ENCODE measurements around the gene SPATA45.
"Not testable (repeated sequence)": the region's sequence is repeated elsewhere in the genome, so short reads cannot be mapped to it uniquely, and the experiment has no call there.

Gene SPATA45

GRCh38 chr1:212847549-212847948 is at the start of gene SPATA45:
TSS of gene SPATA45 (minus strand) at chr1:212847649. CDS start at chr1:212836149, 11,500 bp downstream.
- H3K9ac ChIP-seq (ENCODE audit: low read depth, low read length), result no peak within 1 kb of the TSS
- H3K9me3 ChIP-seq (ENCODE audit: insufficient read depth, low read depth, low read length), result peaks cover 3% of the 10 kb centered on the region; the same call in 1 of the 2 replicates
- H3K27ac ChIP-seq (ENCODE audit: low read length), result no peak within 1 kb of the TSS

DNA sequence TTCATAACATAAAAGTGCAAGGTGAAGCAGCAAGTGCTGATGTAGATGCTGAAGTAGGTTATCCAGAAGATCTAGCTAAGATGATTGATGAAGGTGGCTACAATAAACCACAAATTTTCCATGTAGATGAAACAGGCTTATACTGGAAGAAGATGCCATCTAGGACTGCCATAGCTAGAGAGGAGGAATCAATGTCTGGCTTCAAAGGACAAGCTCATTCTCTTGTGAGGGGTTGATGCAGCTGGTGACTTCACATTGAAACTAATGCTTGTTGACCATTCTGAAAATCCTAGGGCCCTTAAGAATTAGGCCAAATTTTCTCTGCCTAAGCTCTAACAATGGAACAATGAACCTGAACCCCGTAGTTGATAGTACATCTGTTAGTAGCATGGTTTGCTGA is 44.7 kb upstream of the SPATA45 start:
- Histone ChIP-seq H3K4me1 (ENCODE audit: insufficient read depth, low read length) (no peaks in the 10 kb centered on the region), H3K27me3 (ENCODE audit: insufficient read depth, low read length) (no peaks in the 10 kb centered on the region), H3K9ac (ENCODE audit: low read depth, low read length) (no peak overlapping the region), H3K4me3 (ENCODE audit: low read length) (no peak overlapping the region), H3K36me3 (ENCODE audit: insufficient read depth, low read depth, low read length) (peaks cover 93% of the 10 kb centered on the region), H3K27ac (ENCODE audit: low read length) (no peak overlapping the region), H3K9me3 (ENCODE audit: insufficient read depth, low read depth, low read length) (no peaks in the 10 kb centered on the region)

More at GRCh38 chr1:212847549-212847948, at the start of gene SPATA45:
- Histone ChIP-seq H3K4me1 (ENCODE audit: insufficient read depth, low read length) (peaks cover 2% of the 10 kb centered on the region; the same call in 1 of the 2 replicates), H3K4me3 (ENCODE audit: low read length) (no peak within 1 kb of the TSS), H3K27me3 (ENCODE audit: insufficient read depth, low read length) (no peaks in the 10 kb centered on the region), H3K36me3 (ENCODE audit: insufficient read depth, low read depth, low read length) (no peaks in the 10 kb centered on the region)

- Histone ChIP-seq H3K9ac (ENCODE audit: low read depth, low read length) (no peak overlapping the region), H3K27me3 (ENCODE audit: insufficient read depth, low read length) (no peaks in the 10 kb centered on the region), H3K27ac (ENCODE audit: low read length) (no peak overlapping the region), H3K4me3 (ENCODE audit: low read length) (no peak overlapping the region), H3K4me1 (ENCODE audit: insufficient read depth, low read length) (peaks cover 7% of the 10 kb centered on the region; the same call in 1 of the 2 replicates), H3K9me3 (ENCODE audit: insufficient read depth, low read depth, low read length) (no peaks in the 10 kb centered on the region), H3K36me3 (ENCODE audit: insufficient read depth, low read depth, low read length) (peaks cover 97% of the 10 kb centered on the region)
These were observed 37.1 kb upstream of the SPATA45 start for GRCh38 chr1:212884592-212884991.

- peaks cover 89% of the 10 kb centered on the region for H3K36me3 ChIP-seq (ENCODE audit: insufficient read depth, low read depth, low read length)
- H3K4me1 ChIP-seq (ENCODE audit: insufficient read depth, low read length), result peaks cover 7% of the 10 kb centered on the region; the same call in 1 of the 2 replicates
- no peak overlapping the region; the same call in 1 of the 2 replicates for H3K9ac ChIP-seq (ENCODE audit: low read depth, low read length)
- no peaks in the 10 kb centered on the region for H3K27me3 ChIP-seq (ENCODE audit: insufficient read depth, low read length)
- H3K9me3 ChIP-seq (ENCODE audit: insufficient read depth, low read depth, low read length), result no peaks in the 10 kb centered on the region
- H3K27ac ChIP-seq (ENCODE audit: low read length), result no peak overlapping the region
- H3K4me3 ChIP-seq (ENCODE audit: low read length), result no peak overlapping the region
These were observed 32.7 kb upstream of the SPATA45 start for GRCh38 chr1:212879947-212880690.

DNA sequence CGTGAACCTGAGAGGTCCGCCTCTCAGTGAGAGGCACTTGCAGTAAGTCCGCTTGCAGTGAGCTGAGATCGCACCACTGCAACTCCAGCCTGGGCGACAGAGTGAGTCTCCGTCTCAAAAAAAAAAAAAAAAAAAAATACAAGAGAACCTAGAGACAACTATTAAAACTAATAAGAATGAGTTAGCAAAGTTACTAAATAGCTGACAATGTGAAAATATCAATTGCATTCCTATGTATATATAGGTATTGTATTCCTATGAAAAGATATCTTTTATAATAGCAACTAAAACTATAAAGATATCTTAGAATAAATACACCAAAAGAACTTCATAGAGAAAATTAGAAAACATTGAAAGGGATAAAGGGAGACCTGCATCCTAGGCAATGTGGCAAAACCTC is 31.0 kb upstream of the SPATA45 start:
- no peaks in the 10 kb centered on the region for H3K27me3 ChIP-seq (ENCODE audit: insufficient read depth, low read length)
- H3K4me1 ChIP-seq (ENCODE audit: insufficient read depth, low read length), result peaks cover 7% of the 10 kb centered on the region; the same call in 1 of the 2 replicates
- no peak overlapping the region for H3K4me3 ChIP-seq (ENCODE audit: low read length)
- no peaks in the 10 kb centered on the region for H3K9me3 ChIP-seq (ENCODE audit: insufficient read depth, low read depth, low read length)
- H3K27ac ChIP-seq (ENCODE audit: low read length), result no peak overlapping the region
- no peak overlapping the region for H3K9ac ChIP-seq (ENCODE audit: low read depth, low read length)
- peaks cover 89% of the 10 kb centered on the region for H3K36me3 ChIP-seq (ENCODE audit: insufficient read depth, low read depth, low read length)

- Histone ChIP-seq H3K36me3 (ENCODE audit: insufficient read depth, low read depth, low read length) (peaks cover 93% of the 10 kb centered on the region), H3K4me3 (ENCODE audit: low read length) (no peak overlapping the region), H3K4me1 (ENCODE audit: insufficient read depth, low read length) (no peaks in the 10 kb centered on the region), H3K27me3 (ENCODE audit: insufficient read depth, low read length) (no peaks in the 10 kb centered on the region), H3K9me3 (ENCODE audit: insufficient read depth, low read depth, low read length) (no peaks in the 10 kb centered on the region), H3K9ac (ENCODE audit: low read depth, low read length) (no peak overlapping the region), H3K27ac (ENCODE audit: low read length) (no peak overlapping the region)
These were observed 26.1 kb upstream of the SPATA45 start for GRCh38 chr1:212873518-212873917.

DNA sequence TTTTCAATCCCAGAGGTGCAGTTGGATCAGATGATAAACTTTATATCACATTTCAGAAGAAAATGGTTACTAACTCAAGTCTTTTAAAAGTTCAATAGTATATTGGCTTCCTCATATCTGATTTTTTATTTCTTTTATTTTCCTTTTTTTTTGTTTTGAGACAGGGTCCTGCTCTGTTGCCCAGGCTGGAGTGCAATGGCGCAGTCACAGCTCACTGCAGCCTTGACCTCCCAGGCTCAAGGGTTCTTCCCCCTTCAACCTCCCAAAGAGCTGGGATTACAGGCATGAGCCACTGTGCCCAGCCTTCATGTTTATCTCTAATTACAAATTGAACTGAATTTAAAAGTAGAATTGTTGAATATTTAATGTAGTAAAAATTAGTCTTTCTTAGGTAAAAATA is 24.5 kb upstream of the SPATA45 start:
- Histone ChIP-seq H3K4me1 (ENCODE audit: insufficient read depth, low read length) (no peaks in the 10 kb centered on the region), H3K27ac (ENCODE audit: low read length) (no peak overlapping the region), H3K27me3 (ENCODE audit: insufficient read depth, low read length) (no peaks in the 10 kb centered on the region), H3K36me3 (ENCODE audit: insufficient read depth, low read depth, low read length) (peaks cover 97% of the 10 kb centered on the region), H3K9ac (ENCODE audit: low read depth, low read length) (no peak overlapping the region), H3K9me3 (ENCODE audit: insufficient read depth, low read depth, low read length) (no peaks in the 10 kb centered on the region), H3K4me3 (ENCODE audit: low read length) (no peak overlapping the region)

DNA sequence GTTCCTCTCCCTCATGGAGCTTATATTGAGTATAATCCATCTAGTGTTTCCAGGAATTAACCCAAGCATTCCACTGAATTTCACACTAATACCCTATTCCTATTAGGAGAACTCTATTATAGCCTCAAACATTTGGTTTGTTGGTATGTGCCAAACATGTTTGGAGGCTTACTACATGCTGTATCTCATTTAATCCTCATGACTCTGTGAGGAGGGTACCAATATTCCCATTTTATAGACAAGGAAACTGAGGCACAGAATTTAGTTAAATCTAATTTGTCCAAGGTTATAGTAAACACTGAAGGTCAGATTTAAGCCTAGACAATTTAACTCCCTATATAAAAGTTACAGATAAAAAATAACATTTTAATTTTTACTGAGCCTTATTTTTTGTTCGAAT is 19.7 kb upstream of the SPATA45 start:
- Histone ChIP-seq H3K27ac (ENCODE audit: low read length) (no peak overlapping the region), H3K9ac (ENCODE audit: low read depth, low read length) (no peak overlapping the region), H3K36me3 (ENCODE audit: insufficient read depth, low read depth, low read length) (peaks cover 93% of the 10 kb centered on the region), H3K4me3 (ENCODE audit: low read length) (no peak overlapping the region), H3K9me3 (ENCODE audit: insufficient read depth, low read depth, low read length) (no peaks in the 10 kb centered on the region), H3K27me3 (ENCODE audit: insufficient read depth, low read length) (no peaks in the 10 kb centered on the region), H3K4me1 (ENCODE audit: insufficient read depth, low read length) (no peaks in the 10 kb centered on the region; the same call in 1 of the 2 replicates)

DNA sequence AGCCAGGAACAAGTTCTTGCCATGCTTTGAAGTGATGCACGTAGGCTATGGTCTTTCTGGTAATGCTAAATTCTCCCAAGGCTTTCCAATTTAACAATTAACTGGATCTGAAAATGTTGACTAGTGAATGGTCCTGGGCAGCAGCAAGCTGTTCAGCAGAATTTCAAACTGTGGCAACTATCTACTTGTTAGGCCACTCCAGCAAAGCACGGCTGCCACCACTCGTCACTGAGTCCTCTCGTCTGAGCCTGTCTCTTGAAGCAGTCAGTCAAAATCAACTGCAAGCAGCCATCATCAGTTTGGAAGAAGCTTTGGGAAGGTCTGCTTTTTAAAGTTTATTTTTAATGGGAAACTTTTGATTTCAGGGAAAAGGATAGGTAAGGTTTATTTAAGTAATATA is 16.8 kb upstream of the SPATA45 start:
- H3K27ac ChIP-seq (ENCODE audit: low read length), result no peak overlapping the region
- no peak overlapping the region for H3K4me3 ChIP-seq (ENCODE audit: low read length)
- H3K9me3 ChIP-seq (ENCODE audit: insufficient read depth, low read depth, low read length), result no peaks in the 10 kb centered on the region
- H3K36me3 ChIP-seq (ENCODE audit: insufficient read depth, low read depth, low read length), result peaks cover 78% of the 10 kb centered on the region
- H3K4me1 ChIP-seq (ENCODE audit: insufficient read depth, low read length), result peaks cover 5% of the 10 kb centered on the region
- no peak overlapping the region for H3K9ac ChIP-seq (ENCODE audit: low read depth, low read length)
- H3K27me3 ChIP-seq (ENCODE audit: insufficient read depth, low read length), result no peaks in the 10 kb centered on the region

DNA sequence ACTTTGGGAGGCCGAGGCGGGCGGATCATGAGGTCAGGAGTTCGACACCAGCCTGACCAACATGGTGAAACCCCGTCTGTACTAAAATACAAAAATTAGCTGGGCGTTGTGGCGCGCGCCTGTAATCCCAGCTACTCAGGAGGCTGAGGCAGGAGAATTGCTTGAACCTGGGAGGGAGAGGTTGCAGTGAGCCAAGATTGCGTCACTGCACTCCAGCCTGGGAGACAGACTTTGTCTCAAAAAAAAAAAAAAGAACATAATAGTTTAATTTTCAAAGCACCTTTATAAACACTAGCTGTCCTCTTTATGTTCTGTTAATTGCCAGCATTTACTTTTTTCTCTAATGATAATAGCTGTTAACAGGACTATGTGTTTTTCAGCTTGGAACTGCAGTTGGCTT is 15.9 kb upstream of the SPATA45 start:
- Histone ChIP-seq H3K4me3 (ENCODE audit: low read length) (peak overlapping the region; percentile 14; the same call in 1 of the 2 replicates), H3K36me3 (ENCODE audit: insufficient read depth, low read depth, low read length) (peaks cover 70% of the 10 kb centered on the region)
- not testable (repeated sequence) for H3K27me3 ChIP-seq (ENCODE audit: insufficient read depth, low read length); H3K4me1 ChIP-seq (ENCODE audit: insufficient read depth, low read length); H3K9ac ChIP-seq (ENCODE audit: low read depth, low read length); H3K27ac ChIP-seq (ENCODE audit: low read length); H3K9me3 ChIP-seq (ENCODE audit: insufficient read depth, low read depth, low read length)

DNA sequence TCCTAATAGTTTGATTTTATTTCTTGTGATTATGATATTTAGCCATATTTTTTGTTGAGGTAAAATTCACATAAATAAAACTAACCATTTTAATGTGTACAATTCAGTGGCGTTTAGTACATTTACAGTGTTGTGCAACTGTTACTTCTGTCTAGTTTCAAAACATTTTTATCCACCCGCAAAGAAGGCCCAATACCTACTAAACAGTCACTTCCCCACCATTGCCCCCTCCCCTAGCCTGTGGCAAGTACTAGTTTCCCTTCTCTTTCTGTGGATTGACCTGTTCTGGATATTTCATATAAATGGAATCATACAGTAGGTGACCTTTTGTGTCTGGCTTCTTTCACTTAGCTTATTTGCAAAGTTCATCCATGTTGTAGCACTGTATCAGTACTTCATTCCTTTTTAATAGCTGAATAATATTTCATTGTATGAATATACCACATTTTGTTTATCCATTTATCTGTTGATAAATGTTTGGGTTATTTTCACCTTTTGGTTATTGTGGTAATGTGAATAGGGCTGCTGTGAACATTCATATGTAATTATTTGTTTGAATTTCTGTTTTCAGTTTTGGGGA is 14.8 kb upstream of the SPATA45 start:
- H3K9me3 ChIP-seq (ENCODE audit: insufficient read depth, low read depth, low read length), result no peaks in the 10 kb centered on the region
- no peaks in the 10 kb centered on the region for H3K27me3 ChIP-seq (ENCODE audit: insufficient read depth, low read length)
- no peak overlapping the region for H3K27ac ChIP-seq (ENCODE audit: low read length)
- no peak overlapping the region; the same call in 1 of the 2 replicates for H3K9ac ChIP-seq (ENCODE audit: low read depth, low read length)
- H3K36me3 ChIP-seq (ENCODE audit: insufficient read depth, low read depth, low read length), result peaks cover 61% of the 10 kb centered on the region
- peaks cover 5% of the 10 kb centered on the region for H3K4me1 ChIP-seq (ENCODE audit: insufficient read depth, low read length)
- H3K4me3 ChIP-seq (ENCODE audit: low read length), result peak overlapping the region; percentile 61

All from iPS-20b (cell line).